HG03095 (cell line): ENCODE data around the gene OAT.

Experiments
- ATAC-seq: cut with Tn5 transposase; IDR thresholded peaks from one replicate; pipeline ENCODE4 v1.9.1; 2021; ENCODE audit warnings: moderate library complexity; ENCODE audit not compliant: unreplicated experiment

Gene OAT

DNA sequence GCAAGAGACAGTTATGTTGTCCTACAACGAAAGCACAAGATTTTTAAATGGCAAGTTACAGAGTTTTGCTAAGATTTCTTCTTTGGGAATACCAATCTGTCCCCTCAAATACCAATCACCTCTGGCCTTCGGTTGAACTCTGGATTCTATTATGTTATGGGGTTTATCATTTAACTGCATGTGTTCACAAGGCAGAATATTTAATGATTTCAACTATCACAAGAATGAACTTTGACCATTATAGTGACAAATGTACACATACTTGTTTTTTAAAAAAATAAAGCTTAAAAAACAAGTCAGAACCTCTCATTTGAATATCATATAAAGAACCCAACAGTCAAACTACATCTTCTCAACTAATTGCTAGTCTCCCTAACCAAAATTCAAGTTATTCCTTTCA lies 11.3 kb downstream of the OAT start:
- no peak for ATAC-seq

GRCh38 chr10:124403548-124403947 lies 15.2 kb downstream of the OAT start:
- peak; percentile 87 for ATAC-seq

- ATAC-seq: no peak
These were observed 16.4 kb downstream of the OAT start for GRCh38 chr10:124402273-124402672.

- no peak for ATAC-seq
These were observed 17.1 kb downstream of the OAT start for GRCh38 chr10:124401633-124402032.

- ATAC-seq: no peak
These were observed 24.1 kb downstream of the OAT start for GRCh38 chr10:124394583-124394982.

- ATAC-seq: no peak
These were observed 25.9 kb downstream of the OAT start for GRCh38 chr10:124392626-124393342.

GRCh38 chr10:124390471-124391187 lies 28.1 kb downstream of the OAT start:
- no peak for ATAC-seq

DNA sequence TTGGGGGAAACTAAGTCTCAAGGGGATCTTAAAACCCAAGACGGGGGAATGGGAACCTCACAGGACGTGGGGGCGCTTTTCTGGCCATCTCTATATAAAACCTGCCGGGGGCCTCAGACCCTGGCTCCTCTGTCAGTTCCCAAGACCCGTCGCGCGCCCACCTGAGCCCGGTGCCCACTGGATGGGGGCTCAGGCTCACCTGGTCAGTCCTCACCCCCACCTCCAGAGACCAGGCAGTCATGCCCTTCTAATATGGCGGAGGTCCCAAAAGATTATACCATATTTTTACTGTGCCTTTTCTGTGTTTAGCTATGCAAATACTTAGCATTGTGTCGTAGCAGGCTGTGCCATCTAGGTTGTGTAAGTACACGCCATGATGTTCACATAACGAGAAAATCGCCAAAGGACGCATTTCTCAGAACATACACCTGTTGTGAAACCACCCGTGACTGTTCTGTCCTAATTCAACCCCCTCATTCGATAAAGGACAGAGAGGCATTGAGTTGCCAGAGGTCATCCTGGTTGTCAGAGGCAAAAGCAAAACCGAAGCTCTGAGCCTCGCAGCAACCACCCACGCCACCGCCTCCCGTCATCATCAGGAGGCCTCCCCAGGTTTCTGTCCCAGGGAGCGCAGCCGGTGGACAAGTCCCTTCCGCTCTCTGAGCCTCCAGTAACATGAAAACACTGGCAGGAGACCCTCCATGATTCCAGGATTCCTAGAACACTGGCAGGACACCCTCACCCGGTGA lies 28.9 kb downstream of the OAT start:
- ATAC-seq: no peak

GRCh38 chr10:124388823-124389612 lies 29.7 kb downstream of the OAT start:
- peak; percentile 88 for ATAC-seq

DNA sequence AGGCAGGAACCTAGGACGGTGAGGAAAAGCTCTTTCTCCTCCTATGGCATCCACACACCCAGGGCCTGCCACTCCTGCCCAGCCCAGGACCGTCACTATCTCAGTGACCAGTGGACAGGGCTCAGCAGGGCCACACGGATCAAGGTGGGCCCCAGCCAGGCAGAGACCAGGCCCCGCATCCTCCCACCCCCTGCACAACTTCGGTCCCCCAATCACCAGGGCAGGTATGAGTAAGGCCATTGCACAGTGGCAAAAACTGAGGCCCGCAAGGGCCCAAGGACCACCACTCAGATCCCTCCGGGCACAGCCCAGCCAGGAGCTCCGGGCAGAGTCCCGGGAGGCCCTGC lies 30.3 kb downstream of the OAT start:
- ATAC-seq: no peak

DNA sequence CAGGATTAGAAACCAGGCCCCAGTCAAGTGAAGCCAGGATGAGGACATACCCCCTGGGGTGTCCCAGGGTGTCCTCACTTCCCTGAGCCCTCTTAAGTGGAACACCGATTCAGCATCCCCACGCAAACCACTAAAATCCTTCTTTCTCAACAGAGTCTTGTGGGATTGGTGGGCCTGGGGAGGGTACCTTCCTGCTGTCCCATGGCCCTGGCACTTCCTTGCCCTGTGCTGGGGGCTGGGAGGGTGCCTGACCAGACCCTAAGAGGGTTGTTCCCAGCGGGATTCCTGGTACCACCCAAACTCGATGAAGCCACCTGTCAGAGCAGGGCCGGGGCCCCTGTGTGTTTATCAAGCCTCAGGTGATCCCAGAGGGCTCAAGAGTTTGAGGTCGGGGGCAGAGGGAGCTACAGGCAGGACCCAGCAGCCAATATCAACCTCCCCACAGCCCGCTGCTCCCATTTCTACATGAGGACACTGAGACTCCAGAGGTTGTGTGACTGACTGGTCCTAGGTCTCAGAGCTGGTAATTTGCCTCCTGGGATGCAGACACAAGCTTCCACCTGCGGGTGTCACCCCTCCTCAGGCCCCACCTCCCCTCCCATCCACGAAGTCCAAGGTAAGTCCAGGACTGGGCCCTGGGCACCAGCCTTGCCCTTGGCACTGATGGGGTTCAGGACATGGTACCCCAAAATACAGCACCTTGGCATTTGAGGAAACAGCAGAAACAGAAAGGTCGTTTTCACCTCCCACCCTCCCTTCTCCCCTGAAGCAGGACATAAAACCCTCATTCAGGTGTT lies 31.4 kb downstream of the OAT start:
- no peak for ATAC-seq

GRCh38 chr10:124386186-124387077 lies 32.3 kb downstream of the OAT start:
- ATAC-seq: no peak

GRCh38 chr10:124385627-124386185 lies 33.0 kb downstream of the OAT start:
- no peak for ATAC-seq

- ATAC-seq: no peak
These were observed 34.0 kb downstream of the OAT start for GRCh38 chr10:124384591-124385190.

DNA sequence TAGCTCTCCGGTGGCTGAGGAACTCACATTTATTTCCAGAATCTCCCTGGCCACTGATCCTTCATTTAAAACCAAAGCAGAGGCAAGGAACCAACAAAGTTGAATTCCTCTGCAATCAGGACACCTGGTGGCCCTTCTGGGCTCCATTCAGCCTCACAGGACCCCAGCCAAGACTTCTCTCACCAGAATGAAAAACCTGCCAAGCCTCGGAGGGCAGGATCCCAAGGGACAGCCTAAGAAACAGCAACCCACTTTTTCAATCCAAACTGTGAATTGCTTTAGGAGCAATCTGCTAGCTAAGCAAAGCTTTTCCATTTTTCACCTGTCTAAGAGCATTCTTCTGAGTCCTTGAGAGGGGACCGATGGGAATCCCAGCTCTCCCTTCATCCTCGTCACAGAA lies 34.6 kb downstream of the OAT start:
- no peak for ATAC-seq

DNA sequence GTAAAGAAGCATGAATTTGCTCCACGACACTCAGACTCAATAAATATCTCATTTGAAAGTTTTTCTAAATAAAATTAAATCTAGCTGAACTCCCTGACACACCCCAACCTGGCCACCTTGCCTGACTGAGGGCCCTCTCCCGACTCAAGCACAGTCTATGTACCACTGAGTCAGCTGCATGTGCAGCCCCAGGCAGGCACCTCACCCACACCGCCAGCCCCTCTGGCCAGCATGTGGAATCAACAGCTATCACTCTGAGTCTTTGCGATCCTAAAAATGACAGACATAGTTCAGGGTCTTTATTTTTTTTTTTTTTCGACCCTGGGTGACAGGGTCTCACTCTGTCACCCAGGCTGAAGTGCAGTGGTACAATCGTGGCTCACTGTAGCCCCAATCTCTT lies 35.2 kb downstream of the OAT start:
- no peak for ATAC-seq

DNA sequence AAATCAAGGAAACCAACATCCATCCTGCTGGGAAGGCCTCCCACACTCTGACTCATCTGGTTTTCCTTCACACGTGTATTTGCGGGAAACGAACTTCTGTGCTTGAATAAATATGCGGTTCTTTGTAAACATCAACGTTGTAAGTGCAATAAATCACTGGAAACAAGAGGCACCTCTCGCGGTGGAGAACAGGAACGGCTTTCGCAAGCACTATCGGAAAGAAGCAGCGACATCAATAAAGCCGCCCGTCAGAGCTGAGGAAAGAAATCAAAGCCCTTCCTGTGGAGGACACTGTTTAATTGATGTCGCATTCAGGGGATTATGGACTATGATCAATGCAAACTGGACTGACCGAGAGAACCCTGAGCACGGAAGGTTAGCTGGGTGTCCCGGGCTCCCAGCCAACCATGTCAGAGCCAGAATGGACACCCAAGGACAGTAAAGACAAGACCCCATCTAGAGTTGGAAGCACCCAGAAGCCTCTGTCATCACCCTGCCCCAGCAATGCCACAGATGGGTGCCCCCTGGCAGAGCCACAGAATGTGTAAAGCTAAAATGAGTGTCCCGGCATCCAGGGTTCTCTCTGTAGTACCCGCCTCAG lies 37.6 kb downstream of the OAT start:
- ATAC-seq: no peak

DNA sequence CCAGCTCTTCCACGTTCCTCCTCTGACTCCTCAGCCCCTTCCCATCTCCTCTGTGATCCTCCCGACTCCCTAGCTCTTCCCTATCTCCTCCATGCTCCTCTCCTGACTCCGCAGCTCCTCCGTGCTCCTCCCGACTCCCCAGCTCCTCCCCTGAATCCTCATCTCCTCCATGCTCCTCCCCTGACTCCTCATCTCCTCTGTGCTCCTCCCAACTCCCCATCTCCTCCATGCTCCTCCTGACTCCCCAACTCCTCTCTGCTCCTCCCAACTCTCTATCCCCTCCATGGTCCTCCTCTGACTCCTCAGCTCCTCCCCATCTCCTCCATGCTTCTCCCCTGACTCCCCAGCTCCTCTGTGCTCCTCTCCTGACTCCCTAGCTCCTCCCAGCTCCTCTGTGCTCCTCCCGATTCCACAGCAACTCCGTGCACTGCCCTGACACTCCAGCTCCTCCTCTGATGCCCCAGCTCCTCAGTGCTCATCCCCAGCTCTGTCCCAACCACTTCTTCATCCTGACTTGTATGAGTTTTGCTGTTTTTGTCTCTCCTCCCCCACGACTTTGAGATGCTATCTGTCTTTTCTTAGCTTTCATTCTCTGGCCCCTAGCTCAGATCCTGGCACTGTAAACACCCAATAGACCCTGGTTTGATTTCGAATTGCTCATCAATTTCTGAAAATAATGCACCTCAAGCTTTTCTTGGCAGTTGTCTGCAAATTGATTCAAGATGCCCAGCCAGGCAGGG lies 38.3 kb downstream of the OAT start:
- ATAC-seq: no peak
